HG02571 (cell line): ENCODE data around the gene LEFTY2.
"Not testable (repeated sequence)": the region's sequence is repeated elsewhere in the genome, so short reads cannot be mapped to it uniquely, and the experiment has no call there.

Source experiments
- ATAC-seq: cut with Tn5 transposase; IDR thresholded peaks from one replicate; pipeline ENCODE4 v1.9.1; 2021; ENCODE audit warnings: mild to moderate bottlenecking, moderate library complexity; ENCODE audit not compliant: unreplicated experiment

Gene LEFTY2

DNA sequence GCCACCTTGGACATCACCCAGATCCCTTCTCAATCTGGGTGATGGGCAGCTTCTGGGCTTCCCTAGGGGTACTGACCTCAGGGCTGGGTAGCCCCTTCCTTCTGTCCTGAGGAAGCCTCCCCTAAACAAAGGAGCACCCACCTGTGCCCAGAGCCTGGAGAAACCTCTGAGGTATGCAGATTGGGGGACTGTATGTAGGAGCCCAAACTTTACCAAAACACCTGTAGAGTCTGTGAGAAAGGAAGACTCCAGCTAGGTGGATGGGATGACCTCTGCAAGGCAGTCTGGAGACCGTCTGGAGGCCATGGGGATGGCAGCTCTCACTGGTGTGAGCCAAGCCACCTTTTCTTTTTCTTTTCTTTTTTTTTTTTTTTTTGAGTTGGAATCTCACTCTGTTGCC, 13.7 kb upstream of the LEFTY2 start:
- no peak for ATAC-seq

DNA sequence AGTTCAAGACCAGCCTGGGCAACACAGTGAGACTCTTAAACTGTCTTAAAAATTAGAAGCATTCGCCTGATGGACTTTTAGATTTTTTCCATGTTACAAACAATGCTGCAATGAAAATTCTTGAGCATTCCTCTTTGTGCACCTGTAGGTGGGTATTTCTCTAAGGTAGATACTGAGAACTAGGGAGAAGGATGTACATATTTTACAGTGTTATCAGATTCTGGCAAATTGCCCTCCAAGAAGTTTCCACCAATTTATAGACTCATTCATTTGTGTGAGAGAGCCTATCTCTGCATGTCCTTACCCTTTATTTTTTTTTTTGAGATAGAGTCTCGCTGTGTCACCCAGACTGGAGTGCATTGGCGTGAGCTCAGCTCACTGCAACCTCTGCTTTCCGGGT, 12.3 kb upstream of the LEFTY2 start:
- ATAC-seq, result no peak

DNA sequence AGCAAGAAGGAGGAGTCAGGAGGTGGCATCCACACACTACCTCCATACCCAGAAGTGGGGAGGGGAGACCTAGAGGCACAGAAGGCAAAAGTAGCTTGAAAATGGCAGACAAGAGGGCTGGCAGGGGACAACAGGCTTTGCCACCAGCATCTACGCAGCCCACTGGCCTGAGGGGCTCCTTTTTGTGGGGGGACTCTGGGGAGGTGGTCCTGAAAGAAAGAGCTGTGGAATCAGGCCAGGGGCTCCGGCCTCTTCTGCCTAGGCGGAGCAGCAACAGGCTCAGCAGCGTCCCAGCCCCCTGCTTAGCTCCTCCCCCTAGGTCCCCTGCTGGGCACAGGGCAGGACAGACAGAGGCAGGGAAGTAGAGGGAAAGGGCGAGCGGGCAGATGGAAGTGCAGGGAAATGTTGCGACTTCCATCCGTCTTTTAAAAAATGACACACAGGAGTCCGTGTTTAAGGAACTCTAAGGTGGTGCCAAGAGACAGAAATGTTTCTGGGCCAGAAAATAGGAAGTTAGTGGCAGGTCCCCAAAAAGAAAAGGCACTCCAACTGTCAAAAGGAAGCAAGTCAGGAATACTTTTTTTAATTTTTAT, 10.0 kb upstream of the LEFTY2 start:
- no peak for ATAC-seq

- no peak for ATAC-seq
Measured at GRCh38 chr1:225949041-225949440, 8.0 kb upstream of the LEFTY2 start.

GRCh38 chr1:225946803-225947202, 5.8 kb upstream of the LEFTY2 start:
- ATAC-seq, result no peak

DNA sequence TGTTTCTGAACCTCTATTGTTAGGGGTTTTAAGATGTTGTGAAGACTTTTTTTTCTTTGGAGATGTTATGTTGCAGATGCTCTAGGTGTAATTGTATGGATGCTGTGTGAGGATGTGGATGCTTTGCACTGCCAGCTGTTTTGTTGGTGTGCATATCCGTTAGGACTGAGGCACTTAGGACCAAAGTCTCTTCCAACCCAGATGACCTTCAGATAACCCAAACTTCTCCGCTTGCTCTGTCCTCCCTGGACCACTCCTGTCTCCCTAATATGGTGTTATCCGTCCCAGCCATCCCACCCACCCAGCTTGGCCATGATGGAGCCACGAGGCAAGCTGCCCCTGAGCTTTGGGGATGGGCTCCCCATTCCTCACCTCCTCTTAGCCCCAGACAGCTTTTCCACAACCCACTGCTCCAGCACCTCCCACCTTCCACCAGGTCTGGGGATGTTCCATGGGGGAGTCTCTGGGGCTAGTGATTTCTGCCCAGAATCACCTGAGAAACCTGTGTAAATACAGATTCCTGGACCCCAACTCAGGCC, 5.1 kb upstream of the LEFTY2 start:
- no peak for ATAC-seq

DNA sequence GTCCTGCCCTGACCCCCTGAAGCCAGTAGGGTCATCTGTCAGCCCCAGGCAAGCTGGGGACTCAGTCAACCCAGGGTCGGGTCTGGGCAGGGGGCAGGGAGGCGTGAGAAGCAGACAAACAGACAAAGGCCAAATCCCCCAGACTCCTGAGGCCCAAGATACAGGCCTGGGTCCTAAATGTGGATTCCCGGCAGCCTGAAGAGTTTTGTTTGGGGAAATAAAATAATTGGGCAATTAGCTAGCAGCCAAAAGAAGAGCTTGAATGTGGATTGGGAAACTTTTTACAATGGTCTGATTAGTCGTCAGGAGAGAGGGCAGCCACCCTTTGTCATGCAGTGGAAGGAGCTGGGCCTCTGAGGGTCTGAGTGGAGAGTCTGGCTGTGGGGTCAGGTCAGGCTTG, 4.5 kb upstream of the LEFTY2 start:
- no peak for ATAC-seq

DNA sequence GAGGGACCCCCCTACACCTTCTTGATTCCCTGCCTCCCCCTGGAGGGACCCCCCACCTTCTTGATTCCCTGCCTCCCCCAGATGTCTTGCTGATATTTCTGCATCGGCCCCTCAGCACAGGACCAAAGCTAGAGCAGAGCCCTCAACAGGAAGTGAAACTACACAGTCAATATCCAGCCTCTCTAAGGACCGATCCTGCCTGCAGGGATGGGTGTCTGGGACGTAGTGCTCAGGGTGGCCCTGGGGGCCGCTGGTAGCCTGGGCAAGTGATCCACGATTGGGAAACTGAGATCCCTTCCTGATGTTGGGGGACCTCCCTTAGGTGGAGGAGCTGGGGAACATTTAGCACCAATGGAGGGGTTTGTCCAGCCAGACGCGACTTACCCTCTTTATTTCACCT, 3.9 kb upstream of the LEFTY2 start:
- no peak for ATAC-seq

GRCh38 chr1:225944387-225944786, 3.4 kb upstream of the LEFTY2 start:
- ATAC-seq, result no peak

DNA sequence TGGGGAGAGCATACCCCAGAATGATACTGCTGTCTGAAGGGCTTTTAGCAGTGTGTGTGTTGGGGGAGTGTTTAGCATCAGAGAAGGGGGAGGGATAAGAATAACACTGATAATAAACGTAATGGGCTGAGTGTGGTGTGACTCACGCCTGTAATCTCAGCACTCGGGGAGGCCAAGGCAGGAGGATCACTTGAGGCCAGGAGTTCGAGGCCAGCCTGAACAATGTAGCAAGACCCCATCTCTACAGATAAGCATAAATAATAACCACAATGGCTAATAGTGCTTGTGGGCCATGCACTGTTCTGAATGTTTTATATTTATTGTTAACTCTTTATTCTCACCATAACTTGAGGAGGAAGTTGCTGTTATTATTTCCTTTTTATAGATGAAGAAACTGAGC, 2.6 kb upstream of the LEFTY2 start:
- ATAC-seq, result no peak

DNA sequence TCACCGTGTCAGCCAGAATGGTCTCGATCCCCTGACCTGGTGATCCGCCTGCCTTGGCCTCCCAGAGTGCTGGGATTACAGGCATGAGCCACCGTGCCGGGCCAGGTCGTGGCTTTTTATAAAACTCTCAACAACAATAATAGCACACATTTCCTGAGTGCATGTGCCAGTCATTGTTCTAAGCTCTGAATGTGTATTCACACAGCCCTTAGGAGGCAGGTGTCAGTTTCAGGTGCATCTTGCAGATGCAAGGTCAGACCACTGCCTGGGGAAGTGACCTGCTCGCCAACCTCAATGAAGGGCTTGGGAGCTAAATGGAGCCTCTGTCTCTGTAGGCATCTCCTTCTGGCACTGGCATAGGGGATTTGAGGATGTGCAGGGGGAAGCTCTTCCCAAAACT, 1.6 kb upstream of the LEFTY2 start:
- ATAC-seq, result peak; percentile 91

GRCh38 chr1:225941942-225942222, 862 bp upstream of the LEFTY2 start:
- no peak for ATAC-seq

DNA sequence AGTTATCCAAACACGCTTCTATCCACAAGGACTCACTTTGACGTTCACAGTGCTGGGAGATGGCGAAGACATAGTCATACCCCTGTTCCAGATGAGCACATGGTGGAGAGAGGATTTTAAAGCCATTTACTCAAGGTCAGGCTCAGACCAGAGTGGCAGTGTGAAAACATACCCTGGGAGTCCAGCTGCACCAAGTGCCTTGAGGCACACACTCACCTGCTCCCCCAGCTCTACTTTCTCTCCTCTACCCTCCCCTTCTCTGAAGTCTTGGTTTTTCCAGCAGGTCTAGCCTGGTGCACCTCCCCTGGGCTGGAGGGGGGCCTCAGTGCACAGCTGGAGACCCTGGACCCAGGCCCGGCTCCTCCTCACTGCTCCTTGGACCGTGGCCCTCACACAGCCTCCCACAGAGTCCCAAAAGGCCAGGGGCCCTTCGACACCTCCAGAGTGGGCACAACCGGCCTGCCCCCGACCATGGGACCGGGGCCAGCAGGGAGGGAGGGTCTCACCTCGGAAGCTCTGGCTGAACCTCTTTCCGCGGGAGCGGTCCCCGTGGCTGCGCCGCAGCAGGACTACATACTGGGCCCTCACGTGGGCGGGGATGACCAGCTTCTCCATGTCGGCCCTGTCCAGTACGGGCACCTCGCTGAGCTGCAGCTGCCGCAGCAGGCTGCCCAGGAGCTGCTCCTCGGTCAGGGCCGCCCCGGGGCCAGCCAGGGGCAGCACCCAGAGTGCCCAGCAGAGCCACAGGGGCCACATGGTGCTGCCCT, 452 bp downstream of the LEFTY2 start:
- no peak for ATAC-seq

- ATAC-seq, result not testable (repeated sequence)
Measured at GRCh38 chr1:225939939-225940310, 1.1 kb downstream of the LEFTY2 start.

DNA sequence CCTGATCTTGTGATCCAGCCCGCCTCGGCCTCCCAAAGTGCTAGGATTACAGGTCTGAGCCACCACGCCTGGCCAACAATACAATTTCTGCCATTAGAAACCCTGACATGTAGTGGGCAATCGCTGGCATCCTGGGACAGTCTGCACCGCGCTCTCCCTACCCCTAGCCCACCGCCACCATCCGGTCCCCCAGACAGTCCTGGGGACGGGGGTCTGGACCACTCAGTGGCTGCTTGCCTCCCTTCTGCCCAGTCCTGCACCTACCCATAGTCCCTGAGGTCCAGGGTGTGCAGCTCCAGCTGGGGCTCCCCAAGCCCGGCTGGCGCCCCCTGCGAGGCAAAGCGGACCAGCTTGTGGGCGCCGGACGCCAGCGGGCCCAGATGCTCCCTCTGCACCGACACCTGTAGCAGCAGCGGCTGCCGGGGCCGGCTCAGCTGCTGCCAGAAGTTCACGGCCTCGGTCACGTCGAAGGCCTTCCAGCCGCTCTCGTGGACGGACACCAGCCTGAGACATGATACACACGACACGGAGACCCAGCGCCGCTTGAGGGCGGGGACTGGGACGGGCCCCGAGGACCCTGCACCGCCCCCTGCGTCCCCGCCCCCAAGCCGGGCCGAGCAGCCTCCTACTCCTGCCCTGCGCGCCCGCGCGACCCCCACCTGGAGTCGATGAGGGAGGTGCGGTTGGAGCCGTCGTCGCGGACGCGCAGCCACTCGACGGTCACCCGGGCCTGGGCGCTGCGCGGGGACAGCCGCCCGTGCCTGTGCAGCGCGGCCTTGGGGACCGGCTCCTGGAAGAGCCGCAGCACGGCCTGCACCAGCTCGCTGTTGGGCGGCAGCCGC, 1.7 kb downstream of the LEFTY2 start:
- not testable (repeated sequence) for ATAC-seq

- no peak for ATAC-seq
Measured at GRCh38 chr1:225937048-225937968, 3.7 kb downstream of the LEFTY2 start.

- no peak for ATAC-seq
Measured at GRCh38 chr1:225936523-225936922, 4.5 kb downstream of the LEFTY2 start.

- ATAC-seq, result not testable (repeated sequence)
Measured at GRCh38 chr1:225936086-225936485, 4.9 kb downstream of the LEFTY2 start.

DNA sequence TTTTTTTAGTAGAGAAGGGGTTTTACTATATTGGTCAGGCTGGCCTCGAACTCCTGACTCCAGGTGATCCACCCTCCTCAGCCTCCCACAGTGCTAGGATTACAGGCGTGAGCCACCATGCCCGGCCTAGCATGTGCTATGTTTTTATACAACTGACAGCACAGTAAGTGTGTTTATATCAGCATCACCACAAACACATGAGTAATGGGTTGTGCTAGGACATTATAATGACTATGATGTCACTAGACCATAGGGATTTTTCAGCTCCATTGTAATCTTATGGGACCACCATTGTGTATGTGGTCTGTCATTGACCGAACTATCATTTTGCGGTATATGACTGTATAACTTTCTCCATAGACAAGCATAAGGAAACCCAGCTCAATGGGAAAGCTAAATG, 6.3 kb downstream of the LEFTY2 start:
- ATAC-seq, result no peak

DNA sequence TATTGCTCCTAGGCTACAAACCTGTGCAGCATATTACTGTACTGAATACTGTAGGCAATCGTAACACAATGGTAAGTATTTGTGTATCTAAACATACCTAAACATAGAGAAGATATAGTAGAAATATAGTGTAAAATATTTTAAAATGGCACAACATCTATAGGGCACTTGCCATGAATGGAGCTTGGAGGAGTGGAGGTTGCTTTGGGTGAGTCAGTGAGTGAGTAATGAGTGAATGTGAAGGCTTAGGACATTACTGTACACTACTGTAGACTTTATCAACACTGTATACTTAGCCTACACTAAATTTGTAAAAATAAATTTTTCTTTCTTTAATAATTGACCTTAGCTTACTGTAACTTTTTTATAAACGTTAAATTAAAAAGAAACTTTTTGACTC, 7.9 kb downstream of the LEFTY2 start:
- ATAC-seq, result no peak
